Measurements from ENCODE around the gene RAD50. TPM values are rescaled to one million over a fixed set of nuclear protein-coding genes. Genes with fewer than 3 reads are reported as not detected.

The RAD50 gene
- total and polyA plus RNA-seq, 7 donors, result 6.8 to 35.9 (median 28.5) TPM

GRCh38 chr5:132667761-132668705, 111.3 kb downstream of the RAD50 start:
- ATAC-seq (no peak), DNase-seq (no peak)
- peaks cover 0 to 4% (median 0%) of the 10 kb centered on the region in 3 donors for H3K27me3 ChIP-seq (ENCODE audit: insufficient read depth in 3 of 3, low read length in 2 of 3)
- 66 to 68% (median 67%) methylated on average over 22 of the region's 22 CpGs for WGBS, 3 donors
- H3K4me1 ChIP-seq, result no peaks in the 10 kb centered on the region
- H3K9me3 ChIP-seq, result no peaks in the 10 kb centered on the region
- intact Hi-C loops (cut with DNase I), result no loop called here
- TF ChIP-seq, protein P1, sequence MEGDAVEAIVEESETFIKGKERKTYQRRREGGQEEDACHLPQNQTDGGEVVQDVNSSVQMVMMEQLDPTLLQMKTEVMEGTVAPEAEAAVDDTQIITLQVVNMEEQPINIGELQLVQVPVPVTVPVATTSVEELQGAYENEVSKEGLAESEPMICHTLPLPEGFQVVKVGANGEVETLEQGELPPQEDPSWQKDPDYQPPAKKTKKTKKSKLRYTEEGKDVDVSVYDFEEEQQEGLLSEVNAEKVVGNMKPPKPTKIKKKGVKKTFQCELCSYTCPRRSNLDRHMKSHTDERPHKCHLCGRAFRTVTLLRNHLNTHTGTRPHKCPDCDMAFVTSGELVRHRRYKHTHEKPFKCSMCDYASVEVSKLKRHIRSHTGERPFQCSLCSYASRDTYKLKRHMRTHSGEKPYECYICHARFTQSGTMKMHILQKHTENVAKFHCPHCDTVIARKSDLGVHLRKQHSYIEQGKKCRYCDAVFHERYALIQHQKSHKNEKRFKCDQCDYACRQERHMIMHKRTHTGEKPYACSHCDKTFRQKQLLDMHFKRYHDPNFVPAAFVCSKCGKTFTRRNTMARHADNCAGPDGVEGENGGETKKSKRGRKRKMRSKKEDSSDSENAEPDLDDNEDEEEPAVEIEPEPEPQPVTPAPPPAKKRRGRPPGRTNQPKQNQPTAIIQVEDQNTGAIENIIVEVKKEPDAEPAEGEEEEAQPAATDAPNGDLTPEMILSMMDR (IDR thresholded peaks at IDR 0.05), result no peak
- H3K4me3 ChIP-seq, result no peak overlapping the region
- no peaks in the 10 kb centered on the region for H3K36me3 ChIP-seq (ENCODE audit: insufficient read depth in 1 of 2, low read depth in 1 of 2)
- H3K27ac ChIP-seq, result no peak overlapping the region

GRCh38 chr5:132668706-132669454, 112.1 kb downstream of the RAD50 start:
- Histone ChIP-seq H3K27me3 (ENCODE audit: insufficient read depth in 3 of 3, low read length in 2 of 3) (peaks cover 0 to 4% (median 0%) of the 10 kb centered on the region in 3 donors), H3K9me3 (no peaks in the 10 kb centered on the region), H3K36me3 (ENCODE audit: insufficient read depth in 1 of 2, low read depth in 1 of 2) (no peaks in the 10 kb centered on the region), H3K27ac (no peak overlapping the region), H3K4me3 (no peak overlapping the region), H3K4me1 (no peaks in the 10 kb centered on the region)
- TF ChIP-seq, protein P1 (IDR thresholded peaks at IDR 0.05), result no peak
- intact Hi-C loops (cut with DNase I), result no loop called here
- WGBS, 3 donors, result 85 to 87% (median 86%) methylated on average over 14 of the region's 14 CpGs
- DNase-seq (no peak), ATAC-seq (no peak)

GRCh38 chr5:132669455-132669820, 112.7 kb downstream of the RAD50 start:
- no peak overlapping the region for H3K27ac ChIP-seq
- no peak overlapping the region for H3K4me3 ChIP-seq
- WGBS, 3 donors, result 76 to 85% (median 77%) methylated on average over 6 to 7 of the region's 7 CpGs
- no peaks in the 10 kb centered on the region for H3K36me3 ChIP-seq (ENCODE audit: insufficient read depth in 1 of 2, low read depth in 1 of 2)
- intact Hi-C loops (cut with DNase I), result no loop called here
- DNase-seq, result no peak
- TF ChIP-seq, protein P1 (IDR thresholded peaks at IDR 0.05), result no peak
- ATAC-seq, result no peak
- no peaks in the 10 kb centered on the region for H3K4me1 ChIP-seq
- peaks cover 0 to 4% (median 0%) of the 10 kb centered on the region in 3 donors for H3K27me3 ChIP-seq (ENCODE audit: insufficient read depth in 3 of 3, low read length in 2 of 3)
- no peaks in the 10 kb centered on the region for H3K9me3 ChIP-seq

DNA sequence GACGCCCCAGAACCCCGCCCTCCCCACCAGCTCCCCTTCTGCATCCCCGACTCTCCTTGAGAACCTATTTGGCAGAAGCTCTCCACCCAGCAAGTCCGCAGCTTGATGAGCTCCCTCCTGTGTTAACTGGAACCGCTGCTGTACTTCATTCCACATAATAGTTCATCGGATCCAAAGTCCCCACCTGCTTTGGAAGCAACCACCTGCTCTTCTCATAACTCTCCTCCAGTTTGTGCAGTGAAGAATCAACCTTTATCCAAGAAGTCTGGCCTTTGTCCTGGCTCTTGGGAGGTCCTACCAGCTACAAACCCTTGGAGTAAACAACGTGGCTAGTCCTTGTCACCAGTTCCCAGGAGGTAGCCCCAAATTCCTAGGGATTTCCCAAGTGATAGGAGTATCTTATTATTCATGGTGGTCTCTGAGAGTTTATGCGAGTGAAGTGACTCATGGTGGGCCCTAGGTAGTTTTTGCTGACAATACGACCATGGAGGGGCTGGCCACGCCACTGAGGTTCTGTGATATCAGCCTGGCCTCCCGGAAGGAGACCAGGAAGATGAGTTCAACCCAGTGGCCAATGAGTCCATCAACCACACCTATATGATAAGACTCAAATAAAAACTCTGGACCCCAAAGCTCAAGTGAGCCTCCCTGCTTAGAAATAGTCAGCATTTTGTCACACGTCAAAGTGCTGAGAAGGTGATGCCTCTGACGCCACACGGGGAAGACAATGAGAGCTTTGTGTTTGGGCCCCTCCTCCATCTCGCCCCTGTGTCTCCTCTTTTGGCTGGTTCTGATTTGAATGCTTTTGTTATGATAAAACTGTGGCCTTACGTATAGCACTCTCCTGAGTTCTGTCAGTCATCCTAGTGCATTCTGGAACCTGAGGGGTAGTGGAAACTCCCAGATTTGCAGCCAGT, 113.4 kb downstream of the RAD50 start:
- TF ChIP-seq, protein P1 (IDR thresholded peaks at IDR 0.05), result no peak
- Histone ChIP-seq H3K27me3 (ENCODE audit: insufficient read depth in 3 of 3, low read length in 2 of 3) (peaks cover 0 to 4% (median 0%) of the 10 kb centered on the region in 3 donors), H3K27ac (no peak overlapping the region), H3K4me3 (no peak overlapping the region), H3K4me1 (no peaks in the 10 kb centered on the region), H3K9me3 (no peaks in the 10 kb centered on the region), H3K36me3 (ENCODE audit: insufficient read depth in 1 of 2, low read depth in 1 of 2) (no peaks in the 10 kb centered on the region)
- intact Hi-C loops (cut with DNase I), result no loop called here
- DNase-seq (no peak), ATAC-seq (no peak)
- WGBS, 3 donors, result 82 to 85% (median 82%) methylated on average over 16 of the region's 16 CpGs
